ENCODE measurements around the gene CYP26B1.

The CYP26B1 gene

GRCh38 chr2:72129681-72130340 is 17.9 kb downstream of the CYP26B1 start:
- DNase-seq (ENCODE audit: low spot score), result no peak

- DNase-seq (ENCODE audit: low spot score), result no peak
These were observed 18.8 kb downstream of the CYP26B1 start for GRCh38 chr2:72128843-72129227.

GRCh38 chr2:72128059-72128842 is 19.4 kb downstream of the CYP26B1 start:
- no peak for DNase-seq (ENCODE audit: low spot score)

- no peak for DNase-seq (ENCODE audit: low spot score)
These were observed 20.1 kb downstream of the CYP26B1 start for GRCh38 chr2:72127401-72128058.

GRCh38 chr2:72126186-72127100 is 21.2 kb downstream of the CYP26B1 start:
- no peak for DNase-seq (ENCODE audit: low spot score)

GRCh38 chr2:72124376-72124775 is 23.3 kb downstream of the CYP26B1 start:
- DNase-seq (ENCODE audit: low spot score), result no peak

- no peak for DNase-seq (ENCODE audit: low spot score)
These were observed 26.5 kb downstream of the CYP26B1 start for GRCh38 chr2:72121153-72121552.

GRCh38 chr2:72118951-72119350 is 28.7 kb downstream of the CYP26B1 start:
- DNase-seq (ENCODE audit: low spot score), result no peak

- DNase-seq (ENCODE audit: low spot score), result no peak
These were observed 29.3 kb downstream of the CYP26B1 start for GRCh38 chr2:72118386-72118785.

GRCh38 chr2:72117718-72118117 is 29.9 kb downstream of the CYP26B1 start:
- DNase-seq (ENCODE audit: low spot score), result no peak

- no peak for DNase-seq (ENCODE audit: low spot score)
These were observed 30.6 kb downstream of the CYP26B1 start for GRCh38 chr2:72117029-72117428.

GRCh38 chr2:72116081-72116533 is 31.6 kb downstream of the CYP26B1 start:
- DNase-seq (ENCODE audit: low spot score), result no peak

GRCh38 chr2:72115110-72116080 is 32.3 kb downstream of the CYP26B1 start:
- DNase-seq (ENCODE audit: low spot score), result peak; percentile 26

GRCh38 chr2:72114693-72115051 is 33.0 kb downstream of the CYP26B1 start:
- DNase-seq (ENCODE audit: low spot score), result no peak

GRCh38 chr2:72113847-72114692 is 33.6 kb downstream of the CYP26B1 start:
- no peak for DNase-seq (ENCODE audit: low spot score)

- DNase-seq (ENCODE audit: low spot score), result no peak
These were observed 34.4 kb downstream of the CYP26B1 start for GRCh38 chr2:72112981-72113846.

- no peak for DNase-seq (ENCODE audit: low spot score)
These were observed 35.3 kb downstream of the CYP26B1 start for GRCh38 chr2:72112401-72112800.

GRCh38 chr2:72111061-72111460 is 36.6 kb downstream of the CYP26B1 start:
- no peak for DNase-seq (ENCODE audit: low spot score)

GRCh38 chr2:72109904-72110303 is 37.8 kb downstream of the CYP26B1 start:
- no peak for DNase-seq (ENCODE audit: low spot score)

Measured in SW480 (cell line).